ENCODE data around the gene SPTBN4.

SPTBN4 gene

DNA sequence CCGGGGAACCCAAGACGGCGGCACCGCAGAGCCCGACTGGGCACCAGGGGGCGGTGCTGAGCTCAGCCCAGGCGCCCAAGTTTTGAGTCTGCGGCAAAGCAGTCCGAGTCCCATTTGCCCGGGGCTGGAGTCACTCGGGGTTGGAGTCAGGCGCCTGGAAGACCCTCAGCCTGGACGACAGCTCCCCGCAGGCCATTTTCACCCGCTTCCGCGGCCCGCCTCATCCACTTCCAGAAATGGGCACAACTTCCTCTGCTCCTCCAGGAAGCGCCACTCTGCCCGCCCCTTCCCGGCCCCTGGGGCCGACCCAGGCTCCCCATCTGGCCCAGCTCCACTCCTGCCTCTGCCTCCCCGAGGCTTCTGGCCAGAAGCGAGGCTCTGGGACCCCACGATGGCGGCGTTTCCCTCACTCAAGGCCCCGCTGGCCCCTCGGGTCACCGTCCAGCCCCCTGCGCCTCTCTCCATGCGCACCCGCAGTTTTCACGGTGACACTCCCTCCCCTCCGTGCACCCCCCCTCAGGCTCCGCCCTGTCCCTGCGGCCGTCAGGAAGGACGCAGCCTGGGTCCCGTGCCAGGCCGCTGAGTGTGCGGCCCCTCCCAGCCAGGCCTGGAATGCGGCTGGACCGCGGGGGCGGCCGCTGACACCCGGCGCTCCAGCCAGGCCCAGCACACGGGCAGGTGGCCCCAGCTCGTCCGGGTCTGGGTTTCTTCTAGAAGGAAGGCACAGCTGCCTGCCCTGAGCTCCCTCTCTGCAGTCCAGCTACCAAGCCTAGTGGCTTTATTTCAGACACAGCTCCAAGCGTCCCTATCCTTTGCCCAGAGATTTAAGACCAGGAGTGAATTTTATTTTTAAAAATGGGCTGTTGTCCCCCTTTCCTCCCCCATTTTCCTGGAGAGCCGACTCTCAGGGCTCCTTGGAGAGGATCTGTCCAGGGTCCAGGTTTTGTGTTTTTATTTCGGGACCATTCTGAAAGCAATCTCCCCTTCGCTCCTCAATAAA lies 45.7 kb upstream of the SPTBN4 start (continued):
- peak; percentile 94 for TF ChIP-seq GLIS1 (tag by site-specific recombination; IDR thresholded peaks at IDR 0.05)
- TF ChIP-seq ZNF23 (tag by site-specific recombination; IDR thresholded peaks at IDR 0.05; ENCODE audit: borderline replicate concordance): no peak
- peak; percentile 99 for TF ChIP-seq KLF7 (tag by site-specific recombination; IDR thresholded peaks at IDR 0.05; ENCODE audit: borderline replicate concordance)
- TF ChIP-seq YY2 (tag by site-specific recombination; IDR thresholded peaks at IDR 0.05): 0 out of 2 replicates have a peak, but pooled peaks have one; percentile 12
- TF ChIP-seq ZNF837 (tag by site-specific recombination; IDR thresholded peaks at IDR 0.05): no peak
- peak; percentile 98 for TF ChIP-seq ZBTB7A (tag by site-specific recombination; IDR thresholded peaks at IDR 0.05; ENCODE audit: low read depth)
- TF ChIP-seq, protein P1, sequence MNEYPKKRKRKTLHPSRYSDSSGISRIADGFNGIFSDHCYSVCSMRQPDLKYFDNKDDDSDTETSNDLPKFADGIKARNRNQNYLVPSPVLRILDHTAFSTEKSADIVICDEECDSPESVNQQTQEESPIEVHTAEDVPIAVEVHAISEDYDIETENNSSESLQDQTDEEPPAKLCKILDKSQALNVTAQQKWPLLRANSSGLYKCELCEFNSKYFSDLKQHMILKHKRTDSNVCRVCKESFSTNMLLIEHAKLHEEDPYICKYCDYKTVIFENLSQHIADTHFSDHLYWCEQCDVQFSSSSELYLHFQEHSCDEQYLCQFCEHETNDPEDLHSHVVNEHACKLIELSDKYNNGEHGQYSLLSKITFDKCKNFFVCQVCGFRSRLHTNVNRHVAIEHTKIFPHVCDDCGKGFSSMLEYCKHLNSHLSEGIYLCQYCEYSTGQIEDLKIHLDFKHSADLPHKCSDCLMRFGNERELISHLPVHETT (tag by site-specific recombination; IDR thresholded peaks at IDR 0.05): peak; percentile 84; the same call in 1 of the 2 replicates
- TF ChIP-seq REPIN1 (tag by site-specific recombination; IDR thresholded peaks at IDR 0.05; ENCODE audit: low read depth): no peak
- no peak for TF ChIP-seq RBAK (tag by site-specific recombination; IDR thresholded peaks at IDR 0.05)
- peak; percentile 50; the same call in 1 of the 2 replicates for TF ChIP-seq BCL11B (tag by site-specific recombination; IDR thresholded peaks at IDR 0.05; ENCODE audit: low read depth)
- TF ChIP-seq, protein P2, sequence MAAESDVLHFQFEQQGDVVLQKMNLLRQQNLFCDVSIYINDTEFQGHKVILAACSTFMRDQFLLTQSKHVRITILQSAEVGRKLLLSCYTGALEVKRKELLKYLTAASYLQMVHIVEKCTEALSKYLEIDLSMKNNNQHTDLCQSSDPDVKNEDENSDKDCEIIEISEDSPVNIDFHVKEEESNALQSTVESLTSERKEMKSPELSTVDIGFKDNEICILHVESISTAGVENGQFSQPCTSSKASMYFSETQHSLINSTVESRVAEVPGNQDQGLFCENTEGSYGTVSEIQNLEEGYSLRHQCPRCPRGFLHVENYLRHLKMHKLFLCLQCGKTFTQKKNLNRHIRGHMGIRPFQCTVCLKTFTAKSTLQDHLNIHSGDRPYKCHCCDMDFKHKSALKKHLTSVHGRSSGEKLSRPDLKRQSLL (tag by site-specific recombination; IDR thresholded peaks at IDR 0.05): peak; percentile 43; the same call in 1 of the 2 replicates
- TF ChIP-seq, protein P3, sequence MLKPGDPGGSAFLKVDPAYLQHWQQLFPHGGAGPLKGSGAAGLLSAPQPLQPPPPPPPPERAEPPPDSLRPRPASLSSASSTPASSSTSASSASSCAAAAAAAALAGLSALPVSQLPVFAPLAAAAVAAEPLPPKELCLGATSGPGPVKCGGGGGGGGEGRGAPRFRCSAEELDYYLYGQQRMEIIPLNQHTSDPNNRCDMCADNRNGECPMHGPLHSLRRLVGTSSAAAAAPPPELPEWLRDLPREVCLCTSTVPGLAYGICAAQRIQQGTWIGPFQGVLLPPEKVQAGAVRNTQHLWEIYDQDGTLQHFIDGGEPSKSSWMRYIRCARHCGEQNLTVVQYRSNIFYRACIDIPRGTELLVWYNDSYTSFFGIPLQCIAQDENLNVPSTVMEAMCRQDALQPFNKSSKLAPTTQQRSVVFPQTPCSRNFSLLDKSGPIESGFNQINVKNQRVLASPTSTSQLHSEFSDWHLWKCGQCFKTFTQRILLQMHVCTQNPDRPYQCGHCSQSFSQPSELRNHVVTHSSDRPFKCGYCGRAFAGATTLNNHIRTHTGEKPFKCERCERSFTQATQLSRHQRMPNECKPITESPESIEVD (tag by site-specific recombination; IDR thresholded peaks at IDR 0.05): no peak
- TF ChIP-seq ZNF138 (tag by site-specific recombination; IDR thresholded peaks at IDR 0.05; ENCODE audit: borderline replicate concordance): no peak
- TF ChIP-seq WT1 (tag by site-specific recombination; IDR thresholded peaks at IDR 0.05): peak; percentile 88
- TF ChIP-seq, protein P4, sequence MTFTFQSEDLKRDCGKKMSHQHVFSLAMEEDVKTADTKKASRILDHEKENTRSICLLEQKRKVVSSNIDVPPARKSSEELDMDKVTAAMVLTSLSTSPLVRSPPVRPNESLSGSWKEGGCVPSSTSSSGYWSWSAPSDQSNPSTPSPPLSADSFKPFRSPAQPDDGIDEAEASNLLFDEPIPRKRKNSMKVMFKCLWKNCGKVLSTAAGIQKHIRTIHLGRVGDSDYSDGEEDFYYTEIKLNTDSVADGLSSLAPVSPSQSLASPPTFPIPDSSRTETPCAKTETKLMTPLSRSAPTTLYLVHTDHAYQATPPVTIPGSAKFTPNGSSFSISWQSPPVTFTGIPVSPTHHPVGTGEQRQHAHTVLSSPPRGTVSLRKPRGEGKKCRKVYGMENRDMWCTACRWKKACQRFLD (tag by site-specific recombination; IDR thresholded peaks at IDR 0.05): no peak
- TF ChIP-seq ZNF529 (tag by site-specific recombination; IDR thresholded peaks at IDR 0.05; ENCODE audit: insufficient replicate concordance): no peak
- TF ChIP-seq KLF16 (tag by site-specific recombination; IDR thresholded peaks at IDR 0.05): peak; percentile 98
- TF ChIP-seq, protein P5, sequence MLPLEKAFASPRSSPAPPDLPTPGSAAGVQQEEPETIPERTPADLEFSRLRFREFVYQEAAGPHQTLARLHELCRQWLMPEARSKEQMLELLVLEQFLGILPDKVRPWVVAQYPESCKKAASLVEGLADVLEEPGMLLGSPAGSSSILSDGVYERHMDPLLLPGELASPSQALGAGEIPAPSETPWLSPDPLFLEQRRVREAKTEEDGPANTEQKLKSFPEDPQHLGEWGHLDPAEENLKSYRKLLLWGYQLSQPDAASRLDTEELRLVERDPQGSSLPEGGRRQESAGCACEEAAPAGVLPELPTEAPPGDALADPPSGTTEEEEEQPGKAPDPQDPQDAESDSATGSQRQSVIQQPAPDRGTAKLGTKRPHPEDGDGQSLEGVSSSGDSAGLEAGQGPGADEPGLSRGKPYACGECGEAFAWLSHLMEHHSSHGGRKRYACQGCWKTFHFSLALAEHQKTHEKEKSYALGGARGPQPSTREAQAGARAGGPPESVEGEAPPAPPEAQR (tag by site-specific recombination; IDR thresholded peaks at IDR 0.05): 0 out of 2 replicates have a peak, but pooled peaks have one; percentile 53
- TF ChIP-seq ZNF623 (tag by site-specific recombination; IDR thresholded peaks at IDR 0.05): no peak; the same call in 1 of the 2 replicates
- TF ChIP-seq, protein P6, sequence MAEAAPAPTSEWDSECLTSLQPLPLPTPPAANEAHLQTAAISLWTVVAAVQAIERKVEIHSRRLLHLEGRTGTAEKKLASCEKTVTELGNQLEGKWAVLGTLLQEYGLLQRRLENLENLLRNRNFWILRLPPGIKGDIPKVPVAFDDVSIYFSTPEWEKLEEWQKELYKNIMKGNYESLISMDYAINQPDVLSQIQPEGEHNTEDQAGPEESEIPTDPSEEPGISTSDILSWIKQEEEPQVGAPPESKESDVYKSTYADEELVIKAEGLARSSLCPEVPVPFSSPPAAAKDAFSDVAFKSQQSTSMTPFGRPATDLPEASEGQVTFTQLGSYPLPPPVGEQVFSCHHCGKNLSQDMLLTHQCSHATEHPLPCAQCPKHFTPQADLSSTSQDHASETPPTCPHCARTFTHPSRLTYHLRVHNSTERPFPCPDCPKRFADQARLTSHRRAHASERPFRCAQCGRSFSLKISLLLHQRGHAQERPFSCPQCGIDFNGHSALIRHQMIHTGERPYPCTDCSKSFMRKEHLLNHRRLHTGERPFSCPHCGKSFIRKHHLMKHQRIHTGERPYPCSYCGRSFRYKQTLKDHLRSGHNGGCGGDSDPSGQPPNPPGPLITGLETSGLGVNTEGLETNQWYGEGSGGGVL (tag by site-specific recombination; IDR thresholded peaks at IDR 0.05): peak; percentile 92
- no peak for TF ChIP-seq ZNF670 (tag by site-specific recombination; IDR thresholded peaks at IDR 0.05; ENCODE audit: low read depth)
- TF ChIP-seq, protein P7, sequence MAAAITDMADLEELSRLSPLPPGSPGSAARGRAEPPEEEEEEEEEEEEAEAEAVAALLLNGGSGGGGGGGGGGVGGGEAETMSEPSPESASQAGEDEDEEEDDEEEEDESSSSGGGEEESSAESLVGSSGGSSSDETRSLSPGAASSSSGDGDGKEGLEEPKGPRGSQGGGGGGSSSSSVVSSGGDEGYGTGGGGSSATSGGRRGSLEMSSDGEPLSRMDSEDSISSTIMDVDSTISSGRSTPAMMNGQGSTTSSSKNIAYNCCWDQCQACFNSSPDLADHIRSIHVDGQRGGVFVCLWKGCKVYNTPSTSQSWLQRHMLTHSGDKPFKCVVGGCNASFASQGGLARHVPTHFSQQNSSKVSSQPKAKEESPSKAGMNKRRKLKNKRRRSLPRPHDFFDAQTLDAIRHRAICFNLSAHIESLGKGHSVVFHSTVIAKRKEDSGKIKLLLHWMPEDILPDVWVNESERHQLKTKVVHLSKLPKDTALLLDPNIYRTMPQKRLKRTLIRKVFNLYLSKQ (tag by site-specific recombination; IDR thresholded peaks at IDR 0.05; ENCODE audit: borderline replicate concordance): no peak
- TF ChIP-seq GLI4 (tag by site-specific recombination; IDR thresholded peaks at IDR 0.05): no peak
- TF ChIP-seq ZSCAN23 (tag by site-specific recombination; IDR thresholded peaks at IDR 0.05): peak; percentile 49; the same call in 1 of the 2 replicates
- peak; percentile 99 for TF ChIP-seq KLF1 (tag by site-specific recombination; IDR thresholded peaks at IDR 0.05)
- no peak for TF ChIP-seq ZNF658 (tag by site-specific recombination; IDR thresholded peaks at IDR 0.05)
- peak; percentile 80 for TF ChIP-seq ZNF394 (tag by site-specific recombination; IDR thresholded peaks at IDR 0.05; ENCODE audit: borderline replicate concordance)

All from HEK293 (cell line).